ENCODE data around the gene ENHO.
"Not testable (repeated sequence)": the region's sequence is repeated elsewhere in the genome, so short reads cannot be mapped to it uniquely, and the experiment has no call there.

The ENHO gene

DNA sequence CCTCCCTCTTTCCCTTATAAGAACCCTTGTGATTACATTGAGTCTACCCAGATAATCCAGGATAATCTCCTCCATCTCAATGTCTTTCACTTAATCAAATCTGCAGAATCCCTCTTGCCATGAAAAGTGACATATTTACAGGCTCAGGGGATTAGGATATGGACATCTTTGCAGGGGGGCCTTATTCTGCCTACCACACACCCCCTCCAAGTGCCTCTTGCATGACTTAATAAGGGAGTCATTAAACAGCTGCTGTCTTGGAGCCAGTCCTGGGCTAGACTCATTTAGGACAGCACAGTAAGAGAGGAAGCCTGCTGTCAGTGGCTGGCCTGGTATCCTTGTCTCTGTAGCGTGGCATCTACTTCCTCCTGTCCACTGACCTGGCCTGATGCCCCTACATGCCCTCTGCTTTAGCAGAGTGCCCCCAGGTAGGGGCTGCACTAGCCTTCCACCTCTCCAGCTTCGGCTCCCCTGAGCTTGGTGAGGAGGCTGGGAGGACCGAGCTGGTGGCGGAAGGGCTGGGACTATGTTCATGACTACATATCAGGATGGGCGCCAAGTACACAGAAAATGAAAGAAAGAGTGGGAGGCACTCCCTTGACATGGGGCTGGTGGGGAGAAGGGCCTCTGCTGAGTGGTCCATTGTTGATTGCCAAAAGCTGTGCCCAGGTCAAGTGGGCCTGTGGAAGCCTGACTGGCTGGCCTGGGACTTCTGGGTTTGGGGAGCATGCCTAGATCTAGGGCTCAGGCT is 17.2 kb downstream of the ENHO start:
- DNase-seq = no peak

DNA sequence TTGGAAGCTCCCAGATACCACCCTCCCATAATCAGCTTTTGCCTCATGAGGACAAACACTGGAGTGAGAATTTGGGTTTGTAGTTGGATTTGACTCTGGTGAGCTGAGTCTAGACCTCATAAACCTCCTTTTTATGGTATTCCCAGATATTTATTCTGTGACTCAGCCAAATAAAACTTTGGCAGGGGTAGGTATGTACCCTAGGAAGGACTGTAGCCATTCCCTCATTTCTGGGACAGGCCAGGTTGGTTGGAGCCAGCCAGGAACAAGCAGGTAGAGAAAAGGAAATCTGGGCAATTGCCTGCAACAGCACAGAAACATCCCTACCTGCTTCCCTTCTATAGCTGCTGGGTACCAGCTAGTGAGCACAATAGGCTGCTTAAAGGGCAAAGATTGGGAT is 19.4 kb downstream of the ENHO start:
- no peak for DNase-seq

DNA sequence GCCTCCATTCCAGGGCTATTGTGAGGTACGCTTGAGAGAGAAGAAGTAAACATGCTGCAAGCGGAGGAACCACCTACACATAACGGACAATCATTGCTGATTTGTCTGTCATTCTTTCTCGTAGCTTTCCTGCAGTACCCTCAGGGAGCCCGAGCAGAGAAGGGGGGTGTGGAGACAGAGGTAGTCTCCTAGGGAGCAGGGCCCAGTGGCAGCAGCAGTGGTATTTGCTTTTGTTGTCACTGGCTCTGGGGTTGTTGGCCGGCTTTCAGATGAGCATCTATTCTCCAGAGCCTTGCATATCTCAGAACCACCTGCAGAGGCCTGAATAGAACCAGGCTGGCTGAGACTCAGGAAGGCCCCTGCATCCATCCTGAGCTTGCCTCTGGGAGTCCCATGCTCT is 19.9 kb downstream of the ENHO start:
- DNase-seq = no peak

DNA sequence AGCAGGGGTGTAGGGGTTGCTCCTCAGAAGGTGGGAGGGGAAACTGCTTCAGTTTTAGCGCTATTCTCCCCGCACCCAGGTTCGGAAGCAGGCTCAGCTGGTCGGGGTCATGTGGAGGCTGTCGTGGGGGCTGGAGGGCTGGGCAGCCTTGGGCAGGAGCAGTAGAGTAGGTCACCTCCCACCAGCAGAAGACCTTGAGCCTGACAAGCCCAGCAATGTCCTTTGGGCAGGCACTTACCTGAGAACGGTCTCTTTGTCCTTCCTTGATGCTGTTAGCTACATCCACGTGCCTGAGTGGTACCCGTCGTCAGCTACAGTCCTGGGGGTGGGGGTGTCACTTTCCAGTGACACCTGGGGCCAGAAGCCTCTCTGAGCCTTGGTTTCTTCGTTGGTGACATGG is 20.3 kb downstream of the ENHO start:
- no peak for DNase-seq

- peak; percentile 91 for DNase-seq
These were observed 20.8 kb downstream of the ENHO start for GRCh38 chr9:34501889-34502425.

GRCh38 chr9:34501372-34501771 is 21.4 kb downstream of the ENHO start:
- no peak for DNase-seq

DNA sequence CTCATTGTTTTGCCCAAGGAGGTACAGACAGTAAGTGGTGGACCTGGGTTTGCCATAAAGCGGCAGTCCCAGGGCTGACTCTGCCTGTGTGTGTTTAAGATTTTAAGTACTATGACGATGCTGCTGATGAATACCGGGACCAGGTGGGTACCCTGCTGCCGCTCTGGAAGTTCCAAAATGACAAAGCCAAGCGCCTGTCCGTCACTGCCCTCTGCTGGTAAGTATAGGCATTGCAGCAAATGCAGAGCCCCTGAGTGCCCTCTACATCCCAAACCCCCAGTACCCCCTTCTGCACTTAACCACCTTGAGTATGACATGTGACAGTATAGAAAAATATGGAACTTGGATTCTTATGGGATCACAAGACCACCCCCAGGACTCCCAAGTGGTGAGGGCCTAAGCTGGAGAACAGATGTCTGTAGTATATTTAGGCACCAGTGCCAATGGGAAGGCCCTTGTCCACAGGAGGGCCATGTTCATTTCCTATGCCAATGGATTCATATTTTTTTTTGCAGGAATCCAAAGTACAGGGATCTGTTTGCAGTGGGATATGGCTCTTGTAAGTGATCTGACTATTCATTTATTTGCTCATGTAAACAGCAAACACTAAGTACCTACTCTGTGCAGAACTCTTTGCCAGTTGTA is 22.0 kb downstream of the ENHO start:
- DNase-seq = peak; percentile 62

DNA sequence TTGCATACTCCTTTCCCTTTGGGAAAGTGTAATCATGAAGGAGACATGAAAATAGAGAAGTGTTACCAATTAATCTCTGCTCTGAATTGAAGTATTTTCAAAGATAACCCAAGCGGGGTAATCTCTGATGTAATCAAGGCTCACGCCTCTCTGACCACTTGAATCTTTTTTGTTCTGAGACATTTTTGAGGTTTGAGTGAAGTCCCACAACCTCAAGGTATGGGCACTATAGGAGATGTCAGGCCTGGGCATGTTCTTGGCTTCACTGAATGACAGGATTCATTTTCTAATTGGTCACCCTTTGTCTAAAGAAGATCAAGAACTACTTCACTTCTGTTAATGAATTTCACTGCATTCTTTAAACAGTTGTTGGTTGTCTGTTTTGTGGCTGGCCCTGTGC is 23.7 kb downstream of the ENHO start:
- DNase-seq = no peak

DNA sequence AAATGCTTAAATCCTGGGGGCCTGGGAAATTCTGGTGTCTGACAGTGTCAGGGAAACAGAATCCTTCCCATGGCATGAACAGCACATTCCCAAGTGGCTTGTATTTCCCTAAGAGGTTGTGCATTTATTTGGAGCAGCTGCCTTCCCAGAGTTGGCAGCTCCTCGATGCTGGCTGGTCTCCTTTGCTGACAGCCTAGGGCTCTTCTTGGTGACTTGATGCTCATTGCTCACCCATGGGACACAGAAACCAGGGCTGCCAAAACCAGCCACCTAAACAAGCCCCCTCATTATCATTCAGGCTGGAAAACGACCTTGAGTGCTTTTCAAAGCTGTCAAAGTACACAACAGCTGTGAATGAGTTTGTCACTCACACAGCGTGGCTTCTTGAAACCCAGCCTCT is 24.2 kb downstream of the ENHO start:
- DNase-seq = no peak

GRCh38 chr9:34496149-34496712 is 26.6 kb downstream of the ENHO start:
- no peak for DNase-seq

- DNase-seq = peak; percentile 72
These were observed 28.7 kb downstream of the ENHO start for GRCh38 chr9:34493972-34494535.

DNA sequence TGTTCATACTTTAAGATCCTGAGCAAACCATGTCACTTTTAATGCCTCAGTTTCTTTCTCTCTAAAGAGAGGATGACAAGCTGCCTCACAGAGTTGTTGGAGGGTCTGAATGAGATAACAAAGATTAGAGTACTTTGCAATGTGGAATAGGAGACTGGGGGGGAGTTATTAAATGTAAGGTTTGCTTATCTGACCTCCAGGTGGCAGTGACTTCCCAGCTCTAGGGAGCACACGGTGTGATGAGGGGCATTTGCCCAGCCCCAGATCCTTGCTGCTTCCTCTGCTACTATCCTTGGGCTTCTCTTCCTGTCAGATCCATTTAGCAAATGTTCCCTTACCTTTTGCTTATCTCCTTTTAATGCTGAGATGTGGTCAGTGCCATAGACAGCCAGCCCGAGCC is 30.7 kb downstream of the ENHO start:
- no peak for DNase-seq

DNA sequence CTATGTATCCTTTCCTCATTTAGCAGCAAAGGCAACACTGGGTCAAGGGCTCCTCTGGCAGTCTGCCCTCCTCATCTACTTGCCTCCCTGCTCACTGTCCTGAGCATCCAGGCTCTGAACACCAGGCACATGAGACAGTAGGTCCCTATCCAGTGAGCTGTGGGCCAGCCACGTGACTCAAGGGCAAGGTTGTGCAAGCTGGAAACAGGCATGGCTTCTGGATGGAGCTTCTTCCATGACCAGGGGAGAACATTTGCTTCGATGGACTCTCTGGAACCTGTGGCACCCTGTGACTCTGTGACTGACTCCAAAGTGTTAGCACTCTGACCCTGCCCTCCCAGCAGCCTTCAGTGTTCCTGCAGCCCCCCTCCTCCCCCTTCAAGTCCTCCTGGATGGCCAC is 31.2 kb downstream of the ENHO start:
- no peak for DNase-seq

DNA sequence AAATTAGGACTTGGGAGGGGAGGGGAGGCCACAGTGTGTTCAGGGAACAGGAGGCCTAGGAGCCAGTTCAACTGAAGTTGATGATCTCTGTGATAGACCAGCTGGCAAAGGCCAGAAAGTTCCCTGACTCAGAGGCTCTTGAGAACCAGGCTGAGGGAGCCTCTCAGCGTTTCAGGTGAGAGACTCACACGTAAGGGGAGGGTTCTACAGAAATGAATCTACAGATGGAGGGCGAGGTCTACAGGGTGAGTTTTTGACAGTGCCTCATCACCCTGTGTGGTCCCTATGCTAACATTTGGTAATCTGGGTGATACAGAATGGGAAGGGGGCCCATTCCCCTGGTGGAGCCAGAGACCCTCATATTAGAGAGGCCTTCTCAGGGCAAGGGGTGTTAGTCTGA is 32.0 kb downstream of the ENHO start:
- DNase-seq = no peak

DNA sequence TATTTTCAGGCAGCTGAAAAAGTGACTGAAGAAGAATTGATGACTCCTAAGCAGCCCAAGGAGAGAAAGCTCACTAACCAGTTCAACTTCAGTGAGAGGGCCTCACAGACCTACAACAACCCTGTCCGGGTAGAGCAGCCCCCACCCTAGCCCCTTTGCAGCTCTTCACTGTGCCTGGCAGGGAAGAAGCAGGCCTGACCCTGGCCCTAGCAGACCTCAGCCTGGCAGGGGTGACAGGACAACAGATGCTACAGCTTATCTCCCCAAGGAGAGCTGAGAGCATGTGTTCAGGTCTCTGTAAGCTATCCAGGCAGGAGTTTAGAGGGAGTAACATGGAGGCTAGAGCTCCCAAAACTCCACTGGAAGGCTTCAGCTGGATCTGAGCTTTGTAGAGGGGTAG is 32.4 kb downstream of the ENHO start:
- no peak for DNase-seq

DNA sequence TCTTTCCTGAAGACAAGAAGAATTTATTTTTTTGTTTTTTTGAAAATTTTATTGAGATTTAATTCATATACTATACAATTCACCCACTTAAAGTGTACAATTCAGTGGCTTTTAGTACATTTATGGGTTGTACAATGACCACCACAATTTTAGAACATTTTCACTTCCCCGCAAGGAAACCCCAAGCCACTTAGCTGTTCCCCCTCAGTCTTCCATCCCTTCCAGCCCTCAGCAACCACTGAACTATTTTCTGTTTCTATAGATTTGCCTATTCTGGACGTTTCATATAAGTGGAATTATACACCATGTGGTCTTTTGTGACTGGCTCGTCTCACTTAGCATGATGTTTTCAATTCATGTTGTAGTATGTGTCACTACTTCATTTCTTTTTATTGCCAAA is 36.2 kb downstream of the ENHO start:
- no peak for DNase-seq

GRCh38 chr9:34485822-34486221 is 37.0 kb downstream of the ENHO start:
- no peak for DNase-seq

- DNase-seq = no peak
These were observed 38.1 kb downstream of the ENHO start for GRCh38 chr9:34484678-34485077.

DNA sequence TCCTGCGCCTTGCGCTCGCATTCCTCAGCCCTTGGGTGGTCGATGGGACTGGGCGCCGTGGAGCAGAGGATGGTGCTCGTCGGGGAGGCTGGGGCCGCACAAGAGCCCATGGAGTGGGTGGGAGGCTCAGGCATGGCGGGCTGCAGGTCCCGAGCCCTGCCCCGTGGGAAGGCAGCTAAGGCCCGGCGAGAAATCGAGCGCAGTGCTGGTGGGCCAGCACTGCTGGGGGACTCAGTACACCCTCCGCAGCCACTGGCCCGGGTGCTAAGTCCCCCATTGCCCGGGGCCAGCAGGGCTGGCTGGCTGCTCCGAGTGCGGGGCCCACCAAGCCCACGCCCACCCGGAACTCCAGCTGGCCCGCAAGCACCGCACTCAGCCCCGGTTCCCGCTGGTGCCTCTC is 40.0 kb downstream of the ENHO start:
- not testable (repeated sequence) for DNase-seq

GRCh38 chr9:34481620-34482019 is 41.2 kb downstream of the ENHO start:
- not testable (repeated sequence) for DNase-seq

DNA sequence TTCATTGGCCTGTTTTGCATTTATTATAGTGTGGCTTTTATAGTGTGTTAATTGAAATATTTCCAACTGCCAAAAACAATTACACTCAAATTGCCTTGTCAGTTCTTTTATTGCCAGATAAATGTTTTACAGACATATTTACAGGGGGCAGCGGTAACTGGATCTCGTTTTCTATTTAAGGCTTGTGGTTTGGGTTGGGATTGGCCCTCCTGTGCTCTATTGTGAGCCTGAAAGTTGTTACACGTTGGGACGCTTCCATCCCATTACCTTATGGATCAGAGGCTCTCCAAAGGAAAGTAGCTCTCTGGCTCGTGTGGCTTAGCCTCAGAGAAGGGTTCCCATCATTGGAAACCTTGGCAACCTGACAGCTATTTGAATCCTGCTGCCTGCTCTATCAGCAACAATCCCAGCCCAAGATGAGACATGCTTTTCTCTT is 43.3 kb downstream of the ENHO start:
- DNase-seq = no peak

- DNase-seq = no peak
These were observed 45.2 kb downstream of the ENHO start for GRCh38 chr9:34477541-34477940.

- DNase-seq = no peak
These were observed 47.7 kb downstream of the ENHO start for GRCh38 chr9:34475097-34475496.

Measured in femur (tissue), 1 donor.